IPS-15b (cell line): ENCODE results near the gene MAGI1.

ENCODE experiments used
- H3K27me3 ChIP-seq: one replicate; pipeline ENCODE4 v1.6.1; 2013; ENCODE audit warnings: low read length; ENCODE audit not compliant: control insufficient read depth, insufficient read depth
- H3K36me3 ChIP-seq: one replicate; pipeline ENCODE4 v1.6.1; 2013; ENCODE audit warnings: low read length; ENCODE audit not compliant: control insufficient read depth, insufficient read depth
- H3K4me1 ChIP-seq: one replicate; pipeline ENCODE4 v1.6.1; 2013; ENCODE audit warnings: mild to moderate bottlenecking, low read length; ENCODE audit not compliant: control insufficient read depth, insufficient read depth
- H3K4me3 ChIP-seq: one replicate; pipeline ENCODE4 v1.5.1; 2013; ENCODE audit warnings: low read depth, low read length
- H3K9ac ChIP-seq: one replicate; pipeline ENCODE4 v1.6.1; 2013; ENCODE audit warnings: low read depth, mild to moderate bottlenecking, low read length
- H3K9me3 ChIP-seq: one replicate; pipeline ENCODE4 v1.6.1; 2013; ENCODE audit warnings: mild to moderate bottlenecking, low read length; ENCODE audit not compliant: control insufficient read depth, insufficient read depth

MAGI1 gene

DNA sequence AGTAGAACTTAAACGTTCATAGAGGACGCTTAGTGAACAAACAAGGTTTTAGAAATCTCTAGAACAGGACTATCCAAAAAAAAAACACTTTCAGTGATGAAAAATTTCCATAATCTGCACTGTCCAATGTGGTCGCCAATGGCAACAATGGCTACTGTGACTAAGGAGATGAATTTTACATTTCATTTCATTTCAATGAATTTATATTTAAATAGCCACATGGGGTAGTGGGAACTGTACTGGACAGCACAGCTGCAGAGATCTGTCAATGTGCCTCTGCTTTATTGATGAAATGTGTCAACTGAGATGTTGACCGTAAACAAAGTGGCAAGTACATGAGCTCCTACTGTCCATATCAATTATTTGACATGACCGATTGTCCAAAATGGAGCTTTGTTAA is 222.5 kb downstream of the MAGI1 start:
- Histone ChIP-seq H3K36me3 (no peaks in the 10 kb centered on the region), H3K4me3 (no peak overlapping the region), H3K4me1 (peaks cover 13% of the 10 kb centered on the region), H3K27me3 (peaks cover 10% of the 10 kb centered on the region), H3K9me3 (no peaks in the 10 kb centered on the region), H3K9ac (no peak overlapping the region)

DNA sequence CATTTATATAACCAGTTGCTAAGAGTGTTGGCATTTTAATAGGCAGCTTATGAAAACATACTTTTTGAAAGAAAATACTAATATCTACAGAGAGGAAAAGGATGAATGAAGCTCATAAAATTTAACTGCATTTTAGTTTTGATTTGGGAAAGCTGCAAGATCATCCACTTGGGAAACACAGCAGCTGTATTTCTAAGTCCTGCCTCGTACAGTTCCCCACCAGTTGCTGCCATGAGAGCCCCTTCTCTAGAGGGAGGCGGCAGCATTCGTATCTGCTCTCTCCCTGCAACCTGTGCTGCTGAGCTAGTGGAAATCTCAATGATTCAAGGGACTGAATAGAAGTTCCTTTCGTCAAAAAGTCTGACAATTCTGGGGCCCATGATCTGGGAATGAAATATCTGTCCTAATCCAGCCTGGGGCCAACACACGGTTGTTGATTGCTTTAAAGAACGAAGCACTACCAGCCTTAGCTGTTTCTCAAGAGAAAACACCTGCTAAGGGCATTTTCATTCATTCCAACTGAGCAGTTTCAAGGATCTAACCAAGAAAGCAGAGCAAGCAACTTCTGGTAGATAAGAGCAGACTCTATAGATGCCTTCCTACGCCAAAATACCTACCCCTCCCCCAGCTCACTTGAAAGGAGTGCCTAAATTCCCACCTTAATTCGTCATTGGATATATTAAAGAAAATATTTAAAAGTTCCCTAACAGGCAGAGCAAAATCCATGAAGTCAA is 223.7 kb downstream of the MAGI1 start:
- no peaks in the 10 kb centered on the region for H3K27me3 ChIP-seq
- no peaks in the 10 kb centered on the region for H3K9me3 ChIP-seq
- peaks cover 13% of the 10 kb centered on the region for H3K4me1 ChIP-seq
- H3K36me3 ChIP-seq = no peaks in the 10 kb centered on the region
- no peak overlapping the region for H3K9ac ChIP-seq
- H3K4me3 ChIP-seq = no peak overlapping the region

DNA sequence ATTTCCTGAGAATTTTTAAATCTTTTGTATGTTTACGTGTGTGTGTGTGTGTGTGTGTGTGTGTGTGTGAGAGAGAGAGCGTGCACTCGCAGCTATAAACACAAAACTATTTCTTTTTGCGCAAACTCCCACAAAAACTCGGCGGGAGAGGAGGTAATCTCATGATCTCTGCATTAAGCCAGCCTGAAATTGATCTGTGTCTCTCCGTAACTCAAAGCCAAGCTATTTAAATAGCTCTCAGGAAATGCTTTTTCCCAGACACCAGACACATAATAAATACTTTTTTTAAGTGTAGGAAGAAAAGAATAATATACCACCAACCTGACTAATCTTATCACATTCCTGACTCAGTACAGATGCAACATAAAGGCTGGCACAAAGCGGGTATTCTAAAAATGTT is 226.8 kb downstream of the MAGI1 start:
- H3K9me3 ChIP-seq = no peaks in the 10 kb centered on the region
- H3K9ac ChIP-seq = no peak overlapping the region
- no peaks in the 10 kb centered on the region for H3K36me3 ChIP-seq
- H3K4me1 ChIP-seq = peaks cover 7% of the 10 kb centered on the region
- H3K4me3 ChIP-seq = no peak overlapping the region
- H3K27me3 ChIP-seq = no peaks in the 10 kb centered on the region

DNA sequence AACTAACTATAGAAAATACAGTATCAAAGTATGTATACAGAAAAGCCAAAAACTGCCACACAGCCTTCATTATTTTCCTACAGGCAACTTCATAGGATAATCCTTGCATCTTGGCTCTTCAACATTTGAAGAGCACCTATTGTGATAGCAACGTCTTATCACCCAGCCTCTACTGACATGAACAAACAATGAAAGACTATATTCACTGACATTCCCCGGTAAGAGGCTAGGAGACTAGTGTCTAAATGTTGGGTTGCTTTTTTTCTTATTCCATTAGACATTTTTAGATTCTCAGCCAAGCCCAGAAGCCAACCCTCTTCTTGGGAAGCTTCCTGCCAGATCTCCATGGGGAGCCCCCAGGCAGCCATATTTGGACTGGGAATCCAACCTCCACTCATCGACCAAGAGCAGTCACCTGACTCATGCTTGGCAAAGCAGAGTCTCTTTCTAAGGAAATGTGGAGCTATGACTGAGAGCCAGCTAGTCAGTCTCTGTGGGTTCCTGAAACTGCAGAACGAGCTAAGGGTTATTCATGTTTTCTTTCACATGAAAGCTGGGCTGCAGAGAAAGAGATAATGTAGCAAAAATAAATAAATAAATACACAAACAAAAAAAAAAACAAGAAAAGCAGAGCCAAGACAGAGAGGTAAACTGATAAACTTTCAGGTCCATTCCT is 227.5 kb downstream of the MAGI1 start:
- no peaks in the 10 kb centered on the region for H3K36me3 ChIP-seq
- no peak overlapping the region for H3K4me3 ChIP-seq
- no peaks in the 10 kb centered on the region for H3K27me3 ChIP-seq
- no peak overlapping the region for H3K9ac ChIP-seq
- H3K9me3 ChIP-seq = no peaks in the 10 kb centered on the region
- H3K4me1 ChIP-seq = peaks cover 7% of the 10 kb centered on the region

DNA sequence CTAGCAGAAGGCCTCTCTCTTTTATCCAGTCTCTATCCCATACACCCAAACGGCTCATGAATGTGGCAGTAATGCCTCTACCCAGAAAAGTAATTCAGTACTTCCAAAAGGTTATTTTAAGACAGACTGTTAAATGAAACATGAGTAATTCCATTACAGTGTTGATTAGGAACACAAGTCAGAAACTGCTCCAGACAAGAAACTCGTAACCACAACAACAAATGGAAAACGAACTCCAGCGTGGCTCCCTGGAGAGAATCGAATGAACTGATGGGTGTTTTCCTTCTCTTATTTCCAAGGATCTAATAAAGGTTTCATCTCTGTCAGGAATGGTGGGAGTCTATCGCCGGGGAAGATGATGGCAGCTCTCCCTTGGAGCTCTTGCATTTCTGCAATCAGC is 228.4 kb downstream of the MAGI1 start:
- Histone ChIP-seq H3K9ac (no peak overlapping the region), H3K4me3 (no peak overlapping the region), H3K36me3 (no peaks in the 10 kb centered on the region), H3K9me3 (no peaks in the 10 kb centered on the region), H3K4me1 (peaks cover 2% of the 10 kb centered on the region), H3K27me3 (no peaks in the 10 kb centered on the region)

DNA sequence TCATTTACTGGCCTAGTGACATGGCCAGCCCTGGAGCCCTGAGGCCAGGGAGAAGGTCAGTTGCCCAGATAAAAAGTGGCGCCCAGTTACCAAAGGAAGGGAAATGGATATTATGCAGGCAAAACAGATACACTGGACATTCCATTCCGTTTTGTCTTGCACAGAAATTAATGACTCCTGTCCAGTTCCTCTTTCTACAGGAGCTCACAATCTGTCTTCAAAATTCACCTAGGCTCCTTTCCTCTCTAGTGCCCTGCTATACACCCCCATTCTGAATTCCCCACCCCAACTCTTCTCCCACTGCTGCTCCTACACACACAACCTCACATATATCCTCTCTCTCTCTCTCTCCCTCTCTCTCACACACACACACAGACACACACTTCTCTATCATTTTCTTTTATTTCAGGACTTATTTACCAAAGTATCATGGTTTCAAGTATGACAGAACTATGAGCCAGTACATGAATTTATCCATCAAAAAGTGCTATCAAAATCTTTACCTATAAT is 229.0 kb downstream of the MAGI1 start:
- H3K9ac ChIP-seq = no peak overlapping the region

DNA sequence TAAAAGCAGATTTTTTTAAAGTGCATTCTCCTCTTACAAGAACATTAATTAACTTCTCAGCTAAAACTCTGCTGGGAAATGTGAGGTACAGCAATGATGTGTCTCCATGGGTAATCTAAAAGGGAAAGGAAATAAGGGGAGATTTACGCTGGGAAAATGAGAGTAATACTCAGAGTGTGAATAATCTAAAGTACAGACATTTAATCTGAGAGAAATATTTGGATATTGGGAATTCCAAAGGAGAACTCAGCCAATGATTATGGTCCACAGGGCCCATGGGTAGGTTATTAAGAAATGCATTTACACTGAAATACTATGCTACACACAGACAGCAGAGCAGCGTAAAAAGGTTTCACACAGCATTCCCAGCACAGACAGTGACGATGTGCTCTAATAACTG is 229.9 kb downstream of the MAGI1 start:
- Histone ChIP-seq H3K4me1 (no peaks in the 10 kb centered on the region), H3K9ac (no peak overlapping the region), H3K9me3 (no peaks in the 10 kb centered on the region), H3K4me3 (no peak overlapping the region), H3K36me3 (no peaks in the 10 kb centered on the region), H3K27me3 (no peaks in the 10 kb centered on the region)

More for the DNA sequence above, 229.0 kb downstream of the MAGI1 start:
- Histone ChIP-seq H3K27me3 (no peaks in the 10 kb centered on the region), H3K4me3 (no peak overlapping the region), H3K36me3 (no peaks in the 10 kb centered on the region), H3K4me1 (no peaks in the 10 kb centered on the region), H3K9me3 (no peaks in the 10 kb centered on the region)

DNA sequence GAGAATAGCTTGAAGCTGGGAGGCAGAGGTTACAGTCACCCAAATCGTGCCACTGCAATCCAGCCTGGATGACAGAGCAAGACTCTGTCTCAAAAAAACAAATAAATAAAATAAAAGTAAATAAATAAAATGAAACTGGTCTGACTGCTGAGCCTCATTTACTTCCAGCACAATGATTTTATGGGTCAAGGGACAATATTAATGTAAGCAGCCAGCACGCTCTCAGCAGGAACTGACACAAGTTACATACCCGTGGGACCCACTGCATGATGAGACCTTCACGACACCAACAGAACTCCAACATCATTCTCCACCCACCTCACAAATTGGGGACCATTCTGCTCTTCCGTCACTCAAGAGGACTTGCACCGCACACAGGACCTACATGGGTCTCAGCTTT is 230.3 kb downstream of the MAGI1 start:
- H3K9me3 ChIP-seq = no peaks in the 10 kb centered on the region
- H3K9ac ChIP-seq = no peak overlapping the region
- H3K27me3 ChIP-seq = no peaks in the 10 kb centered on the region
- no peaks in the 10 kb centered on the region for H3K36me3 ChIP-seq
- no peaks in the 10 kb centered on the region for H3K4me1 ChIP-seq
- no peak overlapping the region for H3K4me3 ChIP-seq

DNA sequence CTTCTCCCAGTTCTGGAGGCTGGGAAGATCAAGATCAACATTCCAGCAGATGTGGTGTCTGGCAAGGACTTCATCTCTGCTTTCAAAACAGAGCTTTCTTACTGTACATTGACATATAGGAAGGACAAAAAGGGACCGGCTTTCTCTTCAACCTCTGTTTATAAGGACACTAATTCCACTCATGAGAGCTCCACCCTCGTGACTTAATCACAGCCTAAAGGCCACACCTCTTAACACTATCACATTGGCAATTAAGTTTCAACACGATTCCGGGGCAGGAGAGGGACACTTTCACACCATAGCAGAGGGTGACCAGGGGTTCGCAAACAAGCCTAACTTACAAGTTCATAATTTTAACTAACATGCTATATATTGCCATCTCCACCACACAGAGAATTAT is 231.5 kb downstream of the MAGI1 start:
- H3K9ac ChIP-seq = no peak overlapping the region
- H3K36me3 ChIP-seq = no peaks in the 10 kb centered on the region
- no peaks in the 10 kb centered on the region for H3K27me3 ChIP-seq
- H3K9me3 ChIP-seq = no peaks in the 10 kb centered on the region
- H3K4me3 ChIP-seq = no peak overlapping the region
- H3K4me1 ChIP-seq = no peaks in the 10 kb centered on the region

DNA sequence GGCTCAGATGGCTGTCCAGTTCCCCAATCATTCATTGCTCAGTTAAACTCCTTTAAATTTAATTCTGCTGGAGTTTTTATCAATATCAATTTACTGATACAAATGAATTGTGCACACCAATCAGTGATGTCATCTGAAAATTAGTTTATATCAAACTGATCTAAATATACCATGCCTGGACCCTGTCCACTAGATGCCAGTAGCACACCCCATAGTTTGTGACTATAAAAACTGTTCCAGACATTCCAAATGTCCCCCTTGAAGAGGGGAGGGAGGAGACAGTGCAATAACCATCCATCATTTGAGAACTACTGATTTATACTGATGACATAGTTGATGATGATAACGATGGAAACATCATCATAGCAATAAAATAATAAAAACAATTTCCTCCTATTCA is 232.1 kb downstream of the MAGI1 start:
- H3K36me3 ChIP-seq = no peaks in the 10 kb centered on the region
- H3K4me3 ChIP-seq = no peak overlapping the region
- no peaks in the 10 kb centered on the region for H3K27me3 ChIP-seq
- no peaks in the 10 kb centered on the region for H3K4me1 ChIP-seq
- H3K9ac ChIP-seq = no peak overlapping the region
- H3K9me3 ChIP-seq = no peaks in the 10 kb centered on the region

DNA sequence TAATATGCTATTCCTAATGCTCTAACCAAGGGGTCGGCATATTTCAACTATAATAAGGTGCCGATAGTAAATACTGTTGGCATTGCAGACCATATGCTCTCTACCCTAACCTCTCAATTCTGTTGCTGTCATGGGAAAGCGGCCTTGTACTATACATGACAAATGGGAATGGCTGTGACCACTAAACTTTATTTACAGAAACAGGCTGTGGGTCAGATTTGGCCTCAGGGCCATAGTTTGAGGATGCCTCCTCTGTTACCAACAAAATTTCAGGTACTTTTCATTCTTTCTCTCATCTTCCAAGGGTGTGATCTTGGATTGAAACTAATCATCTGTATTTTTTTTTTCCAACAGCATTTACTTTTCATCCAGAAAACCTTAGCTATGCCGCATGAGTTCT is 242.0 kb downstream of the MAGI1 start:
- peaks cover 3% of the 10 kb centered on the region for H3K4me1 ChIP-seq
- H3K36me3 ChIP-seq = no peaks in the 10 kb centered on the region
- H3K9me3 ChIP-seq = no peaks in the 10 kb centered on the region
- H3K9ac ChIP-seq = no peak overlapping the region
- H3K4me3 ChIP-seq = no peak overlapping the region
- H3K27me3 ChIP-seq = no peaks in the 10 kb centered on the region

DNA sequence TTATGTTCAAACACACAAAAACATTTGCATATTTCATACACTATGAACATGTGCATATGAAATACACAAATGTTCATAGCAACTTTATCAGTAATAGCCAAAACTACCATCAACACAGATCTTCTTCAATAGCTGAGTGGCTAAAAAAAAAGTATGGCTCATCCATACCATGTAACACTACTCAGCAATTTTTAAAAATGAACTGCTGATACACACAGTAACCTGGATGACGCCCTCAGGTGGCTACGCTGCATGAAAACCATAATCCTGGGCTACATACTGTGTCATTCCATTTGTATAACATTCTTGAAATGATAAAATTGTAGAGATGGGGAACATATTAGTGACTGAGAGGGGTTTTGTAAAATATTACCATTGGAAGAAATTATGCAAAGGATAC is 243.6 kb downstream of the MAGI1 start:
- no peak overlapping the region for H3K9ac ChIP-seq
- no peaks in the 10 kb centered on the region for H3K36me3 ChIP-seq
- H3K4me1 ChIP-seq = peaks cover 3% of the 10 kb centered on the region
- no peaks in the 10 kb centered on the region for H3K9me3 ChIP-seq
- H3K27me3 ChIP-seq = no peaks in the 10 kb centered on the region
- H3K4me3 ChIP-seq = no peak overlapping the region
